Forelimb muscle (tissue), 1 donor: Measurements from ENCODE around the gene FAM20A. TPM values are rescaled to one million over a fixed set of nuclear protein-coding genes. Genes with fewer than 3 reads are reported as not detected.
"Not testable (repeated sequence)": the region's sequence is repeated elsewhere in the genome, so short reads cannot be mapped to it uniquely, and the experiment has no call there.

Source experiments
- DNase-seq: peaks from one replicate; pipeline ENCODE4 v3.0.0-alpha.2; 2013; ENCODE audit warnings: low read depth
- polyA plus RNA-seq: library from polyadenylated mRNA; unstranded; fragments of 120-200 nt; gene quantifications from one replicate; pipeline ENCODE4 v1.2.1, GENCODE V29; 2013; ENCODE audit not compliant: insufficient read length

Gene FAM20A
- polyA plus RNA-seq, 1 donor, result 7.8 TPM

GRCh38 chr17:68589086-68589485 is 12.1 kb downstream of the FAM20A start:
- DNase-seq, result no peak

- DNase-seq, result no peak
Observed at GRCh38 chr17:68588362-68588761, 12.8 kb downstream of the FAM20A start.

GRCh38 chr17:68587847-68588246 is 13.3 kb downstream of the FAM20A start:
- DNase-seq, result no peak

- DNase-seq, result no peak
Observed at GRCh38 chr17:68587026-68587425, 14.1 kb downstream of the FAM20A start.

- no peak for DNase-seq
Observed at GRCh38 chr17:68585643-68586042, 15.5 kb downstream of the FAM20A start.

GRCh38 chr17:68584581-68585303 is 16.4 kb downstream of the FAM20A start:
- DNase-seq, result no peak

- not testable (repeated sequence) for DNase-seq
Observed at GRCh38 chr17:68582867-68583266, 18.3 kb downstream of the FAM20A start.

GRCh38 chr17:68581863-68582645 is 19.1 kb downstream of the FAM20A start:
- no peak for DNase-seq

- no peak for DNase-seq
Observed at GRCh38 chr17:68580236-68580770, 20.9 kb downstream of the FAM20A start.

- no peak for DNase-seq
Observed at GRCh38 chr17:68579194-68579927, 21.8 kb downstream of the FAM20A start.

GRCh38 chr17:68578236-68578635 is 22.9 kb downstream of the FAM20A start:
- no peak for DNase-seq

- no peak for DNase-seq
Observed at GRCh38 chr17:68577497-68577821, 23.7 kb downstream of the FAM20A start.

GRCh38 chr17:68576811-68577496 is 24.2 kb downstream of the FAM20A start:
- DNase-seq, result peak; percentile 68

- no peak for DNase-seq
Observed at GRCh38 chr17:68576137-68576536, 25.0 kb downstream of the FAM20A start.

- DNase-seq, result no peak
Observed at GRCh38 chr17:68573338-68573737, 27.8 kb downstream of the FAM20A start.

GRCh38 chr17:68572138-68572842 is 28.9 kb downstream of the FAM20A start:
- DNase-seq, result no peak

- no peak for DNase-seq
Observed at GRCh38 chr17:68570526-68570925, 30.6 kb downstream of the FAM20A start.

GRCh38 chr17:68569346-68569745 is 31.8 kb downstream of the FAM20A start:
- DNase-seq, result no peak

- no peak for DNase-seq
Observed at GRCh38 chr17:68568581-68568980, 32.6 kb downstream of the FAM20A start.

- DNase-seq, result no peak
Observed at GRCh38 chr17:68567581-68567980, 33.6 kb downstream of the FAM20A start.

GRCh38 chr17:68567035-68567434 is 34.1 kb downstream of the FAM20A start:
- DNase-seq, result no peak
